Neuron (in vitro differentiated cells): ENCODE data around the gene CXCR3.
"Not testable (repeated sequence)": the region's sequence is repeated elsewhere in the genome, so short reads cannot be mapped to it uniquely, and the experiment has no call there.

Source experiments
- H2AFZ ChIP-seq: one replicate; pipeline ENCODE4 v1.6.1; 2013; ENCODE audit warnings: low read depth, mild to moderate bottlenecking, inconsistent platforms, low read length, moderate library complexity
- H3K27me3 ChIP-seq: one replicate; pipeline ENCODE4 v1.6.1; 2013; ENCODE audit warnings: low read length; ENCODE audit not compliant: insufficient read depth
- H3K36me3 ChIP-seq: one replicate; pipeline ENCODE4 v1.6.1; 2013; ENCODE audit warnings: low read length; ENCODE audit not compliant: insufficient read depth
- H3K4me1 ChIP-seq: one replicate; pipeline ENCODE4 v1.6.1; 2013; ENCODE audit warnings: low read length; ENCODE audit not compliant: insufficient read depth
- H3K4me3 ChIP-seq: 2 replicates; pipeline ENCODE4 v1.5.1; 2013; ENCODE audit warnings: mild to moderate bottlenecking, low read length, moderate library complexity
- H3K9me3 ChIP-seq: one replicate; pipeline ENCODE4 v1.6.1; 2013; ENCODE audit warnings: low read length

The CXCR3 gene

DNA sequence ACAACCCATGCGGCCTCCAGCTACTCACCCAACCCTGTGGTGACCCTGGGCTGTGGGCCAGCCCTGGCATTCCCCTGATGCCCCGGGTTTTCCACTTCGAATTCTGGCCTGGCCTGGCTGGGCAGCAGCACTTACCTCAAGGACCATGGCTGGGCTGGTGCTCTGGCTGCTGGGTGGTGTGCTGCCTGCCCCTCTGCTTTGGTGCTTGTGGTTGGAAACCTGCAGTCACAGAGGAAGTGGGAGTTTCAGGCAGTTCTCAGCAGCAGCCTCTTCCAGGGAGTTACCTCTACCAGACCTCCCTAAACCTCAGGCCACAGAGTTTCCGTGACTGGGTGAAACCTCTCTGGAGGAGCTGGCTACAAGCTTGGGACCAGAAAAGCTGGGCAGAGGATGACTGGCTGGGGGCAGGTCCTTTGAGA is at the start of gene CXCR3:
CXCR3 (minus strand) TSS at position 209 of the 419 bp plus-strand sequence; CDS start at position 147, 62 bp downstream.
- Histone ChIP-seq H2AFZ (no peak within 1 kb of the TSS), H3K4me3 (no peak within 1 kb of the TSS), H3K9me3 (no peaks in the 10 kb centered on the region), H3K27me3 (no peaks in the 10 kb centered on the region), H3K36me3 (no peaks in the 10 kb centered on the region), H3K4me1 (no peaks in the 10 kb centered on the region)

DNA sequence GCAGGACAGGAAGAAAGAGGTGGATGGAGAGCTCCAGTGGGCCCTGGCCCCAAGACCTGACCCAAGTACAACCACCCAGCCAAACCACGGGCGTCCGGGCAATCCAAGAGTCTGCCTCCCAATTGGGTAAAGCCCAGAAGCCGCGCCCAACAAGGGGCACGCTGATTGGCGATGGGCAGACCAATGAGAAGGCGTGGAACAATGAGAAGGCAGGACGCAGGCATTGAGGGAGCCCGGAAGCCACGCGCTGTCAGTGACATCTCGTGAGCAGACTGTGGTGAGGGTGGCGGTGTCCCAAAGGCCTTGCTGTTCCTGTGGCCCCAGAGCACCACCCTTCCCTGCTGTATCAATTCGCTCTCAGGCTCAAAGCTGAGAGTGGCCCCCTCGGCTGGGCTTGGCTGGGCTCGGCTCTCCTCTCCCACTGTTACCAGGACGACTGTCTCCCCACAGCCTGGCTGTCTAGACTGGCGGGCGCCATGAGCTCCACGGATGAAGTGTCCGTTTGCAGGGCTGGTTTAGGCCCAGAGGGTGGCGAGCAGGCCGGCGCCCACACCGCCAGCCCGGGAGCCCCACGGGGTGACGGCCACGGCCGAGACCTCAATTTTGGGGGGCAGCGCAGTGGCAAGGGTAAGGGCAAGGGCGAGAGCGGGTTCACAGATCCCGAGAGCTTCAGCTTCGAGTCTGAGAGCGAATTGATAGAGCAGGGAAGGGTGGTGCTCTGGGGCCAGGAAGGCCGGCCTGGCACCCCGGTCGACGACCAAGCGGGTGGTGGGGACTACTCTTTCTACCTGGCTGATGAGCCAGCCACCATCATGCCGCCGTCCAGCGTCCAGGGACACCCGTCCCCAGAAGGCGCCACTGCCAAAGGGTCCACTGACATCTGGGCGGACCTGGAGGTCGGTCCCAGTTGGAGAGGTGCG is 49.3 kb upstream of the CXCR3 start, which contains the start of gene LOC101059915:
LOC101059915 (plus strand) TSS at position 219 of the 920 bp plus-strand sequence.
- Histone ChIP-seq H3K4me3 (no peak within 1 kb of the TSS), H2AFZ (no peak within 1 kb of the TSS), H3K9me3 (no peaks in the 10 kb centered on the region), H3K4me1 (no peaks in the 10 kb centered on the region), H3K36me3 (no peaks in the 10 kb centered on the region), H3K27me3 (peaks cover 8% of the 10 kb centered on the region)

DNA sequence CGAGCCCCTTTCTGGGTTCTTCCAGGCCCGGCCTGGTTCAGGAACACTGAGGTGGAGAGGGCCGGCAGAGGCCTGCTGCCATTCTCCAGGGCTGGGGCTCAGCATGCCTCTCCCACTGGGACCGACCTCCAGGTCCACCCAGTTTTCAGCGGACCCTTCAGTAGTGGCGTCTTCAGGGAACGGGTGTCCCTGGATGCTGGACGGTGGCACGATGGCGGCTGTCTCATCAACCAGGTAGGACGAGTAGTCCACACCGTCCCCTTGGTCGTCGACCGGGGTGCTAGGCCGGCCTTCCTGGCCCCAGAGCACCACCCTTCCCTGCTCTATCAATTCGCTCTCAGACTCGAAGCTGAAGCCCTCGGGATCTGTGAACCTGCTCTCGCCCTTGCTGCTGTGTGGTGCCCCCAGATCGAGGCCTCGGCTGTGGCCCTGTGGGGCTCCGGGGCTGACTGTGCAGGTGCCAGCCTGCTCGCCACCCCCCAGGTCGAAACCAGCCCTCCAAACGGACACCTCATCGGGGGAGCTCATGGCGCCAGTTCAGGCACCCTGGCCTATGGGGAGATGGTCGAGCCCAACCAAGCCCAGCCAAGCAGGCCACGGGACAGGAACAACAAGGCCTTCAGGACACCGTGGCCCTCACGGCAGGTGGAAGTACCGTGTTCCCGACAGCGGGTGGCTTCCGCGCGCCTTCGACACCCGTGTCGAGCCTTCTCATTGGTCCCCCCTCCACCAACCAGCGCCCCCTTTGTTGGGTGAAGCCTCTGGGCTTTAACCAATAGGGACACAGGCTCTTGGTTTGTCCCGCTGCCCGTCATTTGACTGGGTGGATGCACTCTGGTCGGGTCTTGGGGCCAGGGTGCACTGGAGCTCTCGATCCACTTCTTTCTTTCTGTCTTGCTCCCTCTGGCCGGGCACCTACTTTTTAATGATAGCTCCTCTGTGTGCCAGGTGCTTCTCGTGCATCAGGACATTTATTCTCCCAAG is 48.2 kb upstream of the CXCR3 start:
- H3K9me3 ChIP-seq = no peaks in the 10 kb centered on the region
- H2AFZ ChIP-seq = no peak overlapping the region
- H3K27me3 ChIP-seq = peaks cover 3% of the 10 kb centered on the region
- H3K4me3 ChIP-seq = no peak overlapping the region
- no peaks in the 10 kb centered on the region for H3K36me3 ChIP-seq
- H3K4me1 ChIP-seq = no peaks in the 10 kb centered on the region

DNA sequence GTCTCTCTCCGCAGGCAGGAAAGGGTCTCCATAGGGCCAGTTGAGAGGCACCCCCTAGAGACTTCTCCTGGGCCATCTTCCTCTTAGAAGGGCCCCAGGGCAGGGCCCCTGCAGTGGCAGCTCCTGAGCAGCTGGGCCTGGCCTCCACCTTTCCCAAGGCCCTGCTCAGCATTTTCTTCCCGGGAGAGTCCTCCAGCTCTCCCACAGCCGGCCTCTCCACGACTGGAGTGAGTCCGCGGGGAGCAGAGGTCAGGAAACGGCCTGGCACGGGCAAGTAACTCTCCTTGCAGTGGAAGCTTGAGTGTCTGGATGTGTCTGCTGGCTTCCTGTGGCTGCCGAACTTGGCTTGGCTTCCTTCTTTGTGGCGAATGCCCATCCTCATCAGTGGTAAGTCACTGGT is 47.4 kb upstream of the CXCR3 start:
- H3K4me3 ChIP-seq = no peak overlapping the region
- no peak overlapping the region for H2AFZ ChIP-seq
- H3K4me1 ChIP-seq = no peaks in the 10 kb centered on the region
- H3K36me3 ChIP-seq = no peaks in the 10 kb centered on the region
- no peaks in the 10 kb centered on the region for H3K9me3 ChIP-seq
- H3K27me3 ChIP-seq = peaks cover 3% of the 10 kb centered on the region

DNA sequence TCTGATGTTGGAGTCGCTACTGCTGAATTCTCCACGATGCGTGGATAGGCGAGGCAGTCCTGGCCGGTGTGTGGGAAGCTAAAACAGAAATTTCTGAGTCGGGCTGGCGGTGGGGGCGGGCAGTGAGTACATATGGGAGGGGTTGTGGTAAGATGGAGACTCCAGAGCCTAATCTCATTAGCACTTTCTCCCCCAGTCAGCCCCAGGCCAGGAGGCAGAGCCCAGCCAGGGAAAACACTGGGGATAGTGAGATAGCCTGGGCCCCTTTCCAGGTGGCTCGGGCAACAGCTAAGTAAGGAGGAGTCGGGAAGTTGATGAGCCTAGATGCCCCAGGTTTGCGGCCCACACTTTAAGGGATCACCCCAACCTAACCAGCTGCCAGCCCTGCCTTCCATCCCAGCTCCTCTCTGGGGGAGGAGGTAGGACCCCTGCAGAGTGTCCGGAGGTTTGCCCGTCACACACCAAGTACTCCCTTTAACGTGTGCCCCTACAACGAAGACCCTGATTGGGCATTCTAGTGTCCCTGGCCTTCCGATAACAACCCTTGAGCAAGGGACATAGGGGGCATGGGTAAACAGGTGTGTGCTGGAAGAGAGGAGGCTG is 46.7 kb upstream of the CXCR3 start:
- H3K4me1 ChIP-seq = no peaks in the 10 kb centered on the region
- no peak overlapping the region for H3K4me3 ChIP-seq
- H3K36me3 ChIP-seq = no peaks in the 10 kb centered on the region
- H3K9me3 ChIP-seq = no peaks in the 10 kb centered on the region
- peaks cover 3% of the 10 kb centered on the region for H3K27me3 ChIP-seq
- H2AFZ ChIP-seq = no peak overlapping the region

DNA sequence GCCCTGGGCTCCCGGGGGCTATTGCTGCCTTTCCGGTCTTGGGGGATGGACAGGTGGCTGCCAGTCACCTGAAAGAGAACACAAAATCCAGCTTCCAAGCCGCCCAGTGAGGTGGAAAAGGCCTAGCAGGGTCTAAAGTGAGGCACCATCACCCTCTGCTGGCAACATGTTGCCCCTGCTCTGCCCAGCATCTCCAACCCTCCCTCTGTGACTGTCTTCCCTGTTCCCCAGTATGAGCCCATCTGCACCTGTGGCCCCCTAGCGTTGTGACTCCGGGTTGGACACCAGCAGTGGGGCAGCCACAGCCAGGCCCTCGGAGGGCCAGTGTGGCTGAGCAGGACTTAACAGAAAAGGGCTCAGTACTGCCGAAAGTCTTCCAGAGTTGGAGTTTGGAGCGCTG is 45.9 kb upstream of the CXCR3 start:
- H3K9me3 ChIP-seq, H2AFZ ChIP-seq, H3K36me3 ChIP-seq, H3K27me3 ChIP-seq, H3K4me3 ChIP-seq, H3K4me1 ChIP-seq: not testable (repeated sequence)

DNA sequence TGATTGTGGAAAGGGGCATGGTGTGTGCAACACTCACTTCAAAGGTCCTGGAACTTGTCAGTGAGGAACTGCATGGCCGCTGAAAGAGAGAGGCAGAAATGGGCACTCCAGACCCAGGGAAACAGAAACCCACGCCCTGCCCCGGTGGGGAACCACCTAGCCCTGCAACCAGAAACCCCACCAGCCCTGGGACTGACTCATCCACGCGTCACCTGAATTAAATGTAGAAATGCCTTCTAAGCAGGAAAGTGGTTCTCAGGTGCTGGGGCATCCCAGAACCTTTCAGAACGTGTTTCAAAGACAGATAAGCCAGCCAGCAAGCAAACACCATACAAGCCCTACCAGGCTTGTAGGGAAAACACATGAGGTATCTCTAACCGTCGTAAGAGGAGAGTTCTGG is 44.9 kb upstream of the CXCR3 start:
- not testable (repeated sequence) for H3K4me1 ChIP-seq, H3K4me3 ChIP-seq, H3K9me3 ChIP-seq, H3K27me3 ChIP-seq, H3K36me3 ChIP-seq, H2AFZ ChIP-seq

DNA sequence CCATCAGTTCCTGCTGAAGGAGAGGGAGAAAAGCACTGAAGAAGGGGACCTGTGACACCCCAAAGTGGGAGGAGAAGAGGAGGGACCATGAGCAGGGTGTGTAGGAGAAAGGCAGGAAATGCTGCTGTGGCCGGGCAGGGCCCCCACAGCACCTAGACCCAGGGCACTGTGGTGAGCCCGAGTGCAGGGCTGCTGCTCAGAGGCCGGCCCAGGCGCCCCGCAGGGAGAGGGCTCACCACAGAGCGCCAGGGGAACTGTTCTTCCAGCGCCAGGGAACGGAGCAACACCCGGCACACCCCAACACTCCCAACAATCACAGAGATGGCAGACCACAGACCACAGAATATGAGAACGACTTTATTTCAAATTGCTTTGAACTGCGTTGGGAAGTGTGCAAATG is 44.3 kb upstream of the CXCR3 start:
- not testable (repeated sequence) for H3K36me3 ChIP-seq, H3K9me3 ChIP-seq, H3K27me3 ChIP-seq, H3K4me1 ChIP-seq, H3K4me3 ChIP-seq, H2AFZ ChIP-seq

DNA sequence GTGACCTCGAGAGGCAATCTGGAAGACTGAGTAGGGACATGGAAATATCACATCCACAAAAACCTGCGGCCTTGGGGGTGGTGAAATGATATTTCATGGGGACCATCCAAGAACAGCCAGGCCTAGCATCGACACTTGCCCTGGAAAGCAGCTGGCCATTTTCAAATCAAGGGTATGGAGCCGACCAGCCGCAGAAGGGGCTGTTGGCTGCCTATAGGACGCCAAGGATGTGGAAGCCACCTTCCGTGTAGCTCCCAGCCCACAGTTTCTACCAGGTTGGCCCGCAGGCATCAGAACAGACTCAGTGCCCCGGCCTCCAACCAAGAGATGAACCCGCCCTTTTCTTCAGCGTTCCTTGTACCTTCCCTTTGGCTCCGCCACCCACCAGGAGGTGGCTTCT is 43.6 kb upstream of the CXCR3 start:
- no peak overlapping the region for H2AFZ ChIP-seq
- no peaks in the 10 kb centered on the region for H3K36me3 ChIP-seq
- no peak overlapping the region for H3K4me3 ChIP-seq
- H3K27me3 ChIP-seq = peaks cover 3% of the 10 kb centered on the region
- H3K4me1 ChIP-seq = no peaks in the 10 kb centered on the region
- no peaks in the 10 kb centered on the region for H3K9me3 ChIP-seq

DNA sequence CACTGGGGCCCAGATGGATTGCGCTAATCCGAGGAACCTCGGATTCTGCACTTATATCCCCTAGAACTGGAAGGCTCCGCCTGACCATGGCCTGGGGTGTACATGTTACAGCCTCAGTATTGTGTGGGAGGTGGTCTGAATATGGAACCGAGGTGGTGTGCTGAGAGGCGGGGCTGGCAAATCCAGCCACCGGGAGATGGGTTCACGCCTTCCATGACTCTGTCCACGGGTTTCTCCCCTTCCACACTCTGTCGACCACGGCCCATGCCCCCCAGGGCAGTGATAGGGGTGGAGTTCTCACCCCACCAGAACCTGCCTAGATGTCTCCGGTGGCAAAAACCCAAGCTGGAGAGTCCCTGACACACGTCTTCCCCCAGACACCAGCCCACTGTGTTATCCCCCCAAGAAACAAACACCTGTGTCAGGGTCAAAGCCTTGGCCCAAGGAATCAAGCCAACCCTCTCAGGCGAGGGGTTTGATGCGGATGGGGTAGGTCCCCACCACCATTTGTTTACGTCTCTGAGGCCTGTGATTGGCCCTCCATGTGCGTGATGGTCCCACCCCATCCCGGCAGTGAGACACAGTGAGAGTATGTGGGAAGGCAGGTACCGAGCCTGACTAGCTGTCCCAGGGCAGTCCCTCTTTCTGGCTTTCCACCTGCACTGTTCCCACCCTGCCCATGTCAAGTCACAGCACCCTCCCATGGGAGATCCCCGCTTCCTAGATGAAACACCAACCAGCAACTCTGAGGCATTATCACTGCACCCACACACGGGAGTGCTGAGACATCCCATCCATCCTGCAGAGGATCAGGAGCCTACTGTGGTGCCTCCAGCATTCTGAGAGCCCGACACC is 42.5 kb upstream of the CXCR3 start:
- Histone ChIP-seq H3K36me3 (no peaks in the 10 kb centered on the region), H2AFZ (no peak overlapping the region), H3K4me3 (no peak overlapping the region), H3K9me3 (no peaks in the 10 kb centered on the region), H3K4me1 (no peaks in the 10 kb centered on the region), H3K27me3 (peaks cover 3% of the 10 kb centered on the region)

DNA sequence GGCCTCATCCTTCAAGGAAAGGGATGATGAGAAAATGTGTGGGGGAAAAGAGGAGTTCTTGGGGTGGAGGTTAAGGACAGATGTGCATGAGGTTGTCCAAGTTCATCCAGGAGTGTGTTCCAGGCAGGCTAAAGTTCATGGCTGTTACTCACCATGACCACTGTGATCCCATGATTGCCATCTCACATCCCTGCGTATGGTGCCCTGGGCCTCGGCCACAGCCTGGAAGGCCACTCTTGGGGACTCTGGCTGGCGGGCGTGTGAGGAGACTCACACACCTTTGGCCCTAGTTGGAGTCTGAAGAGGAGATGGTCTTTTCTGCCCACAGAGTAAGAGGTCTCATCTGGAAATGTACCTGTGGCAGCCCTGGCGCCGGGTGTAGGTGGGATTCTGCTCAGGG is 41.6 kb upstream of the CXCR3 start:
- Histone ChIP-seq H3K36me3 (no peaks in the 10 kb centered on the region), H3K9me3 (no peaks in the 10 kb centered on the region), H3K27me3 (peaks cover 3% of the 10 kb centered on the region), H2AFZ (no peak overlapping the region), H3K4me3 (no peak overlapping the region), H3K4me1 (no peaks in the 10 kb centered on the region)

DNA sequence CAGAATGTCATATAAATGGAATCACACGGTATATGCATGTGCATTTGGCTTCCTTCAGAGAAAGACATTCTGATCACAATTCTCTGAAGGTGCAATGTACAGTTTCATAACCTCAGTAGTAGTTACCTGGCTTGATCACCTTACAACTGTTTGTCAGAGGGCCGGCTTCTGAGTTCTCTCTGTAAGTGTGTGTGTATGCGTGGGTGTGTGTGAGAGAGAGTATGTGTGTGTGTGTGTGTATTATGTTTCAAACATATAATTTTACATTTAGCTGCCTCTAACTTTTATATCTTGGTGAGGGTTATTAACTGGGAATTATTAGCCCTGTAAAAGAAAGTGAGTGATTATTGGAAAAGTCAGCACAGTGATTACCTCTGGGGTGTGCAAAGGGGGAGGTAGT is 41.0 kb upstream of the CXCR3 start:
- no peak overlapping the region for H2AFZ ChIP-seq
- no peak overlapping the region for H3K4me3 ChIP-seq
- H3K9me3 ChIP-seq = no peaks in the 10 kb centered on the region
- H3K27me3 ChIP-seq = peaks cover 3% of the 10 kb centered on the region
- H3K36me3 ChIP-seq = no peaks in the 10 kb centered on the region
- H3K4me1 ChIP-seq = no peaks in the 10 kb centered on the region
